ENCODE data around the gene THOC3.
"Not testable (repeated sequence)": the region's sequence is repeated elsewhere in the genome, so short reads cannot be mapped to it uniquely, and the experiment has no call there.

Gene THOC3

GRCh38 chr5:175967471-175968372 lies at the start of gene THOC3:
TSS of gene THOC3 (minus strand) at chr5:175968315. CDS start at chr5:175968208, 107 bp downstream.
- peak; percentile 83 for DNase-seq

DNA sequence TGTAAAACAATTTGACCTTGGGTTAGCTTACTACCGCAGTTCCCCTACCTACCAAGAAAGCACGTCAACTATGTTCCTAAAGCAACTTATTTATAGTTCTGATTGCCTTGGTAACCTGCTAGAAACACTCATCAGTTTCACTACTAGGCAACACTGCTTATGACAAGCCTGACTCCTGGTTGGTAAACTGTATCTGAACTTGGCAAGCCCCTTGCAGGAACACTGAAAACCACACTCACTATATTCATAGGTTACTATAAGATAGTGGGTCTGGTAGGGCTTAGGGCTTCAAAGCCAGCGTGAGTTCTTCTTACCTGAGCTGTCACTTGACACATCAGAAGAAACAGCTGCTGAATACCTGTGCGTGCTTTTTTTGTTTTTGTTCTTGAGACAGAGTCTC lies 49.2 kb upstream of the THOC3 start:
- not testable (repeated sequence) for DNase-seq

DNA sequence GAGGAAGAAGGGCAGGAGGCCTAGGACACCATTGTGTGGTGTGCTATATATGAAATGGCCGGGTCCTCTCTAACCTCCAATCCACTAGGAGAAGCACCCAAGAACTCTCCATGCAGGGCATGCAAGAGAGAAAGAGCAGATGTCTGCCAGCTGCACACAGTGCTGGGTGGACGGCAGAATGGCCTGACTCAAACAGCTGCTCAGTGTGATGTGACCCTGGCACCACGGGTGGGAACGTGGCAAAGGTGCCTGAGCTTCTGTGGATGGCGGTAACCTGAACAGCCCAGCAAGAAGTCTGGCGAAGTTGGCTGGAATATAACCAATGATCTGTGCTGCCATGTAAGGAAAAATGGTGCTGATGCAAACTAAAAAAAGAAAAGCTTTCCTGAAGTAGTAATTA lies 46.2 kb upstream of the THOC3 start:
- DNase-seq, result not testable (repeated sequence)

GRCh38 chr5:176011088-176011487 lies 43.0 kb upstream of the THOC3 start:
- DNase-seq, result not testable (repeated sequence)

GRCh38 chr5:176010202-176010601 lies 42.1 kb upstream of the THOC3 start:
- DNase-seq, result not testable (repeated sequence)

DNA sequence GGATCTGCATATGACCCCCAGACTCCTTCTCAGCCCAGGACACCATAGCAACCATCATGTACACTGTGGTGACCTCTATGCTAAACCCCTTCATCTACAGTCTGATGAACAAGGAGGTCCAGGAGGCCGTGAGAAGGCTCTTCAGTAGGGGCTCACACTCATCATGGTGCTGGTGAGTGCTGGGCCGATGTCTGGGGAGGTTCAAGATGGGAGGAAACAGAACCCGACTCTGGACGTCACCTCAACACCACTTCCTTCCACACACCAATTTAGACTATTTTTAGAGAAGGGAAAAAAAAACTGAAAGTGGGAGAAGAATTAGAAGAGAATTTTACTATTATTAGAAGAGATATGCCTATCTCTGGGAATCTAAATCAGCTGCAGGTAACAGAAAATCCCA lies 39.1 kb upstream of the THOC3 start:
- DNase-seq, result not testable (repeated sequence)

GRCh38 chr5:176006819-176007218 lies 38.7 kb upstream of the THOC3 start:
- DNase-seq, result not testable (repeated sequence)

- DNase-seq, result not testable (repeated sequence)
Measured at GRCh38 chr5:175997979-175998378, 29.9 kb upstream of the THOC3 start.

- DNase-seq, result not testable (repeated sequence)
Measured at GRCh38 chr5:175997495-175997894, 29.4 kb upstream of the THOC3 start.

- DNase-seq, result not testable (repeated sequence)
Measured at GRCh38 chr5:175996791-175997190, 28.7 kb upstream of the THOC3 start.

- not testable (repeated sequence) for DNase-seq
Measured at GRCh38 chr5:175995506-175995905, 27.4 kb upstream of the THOC3 start.

DNA sequence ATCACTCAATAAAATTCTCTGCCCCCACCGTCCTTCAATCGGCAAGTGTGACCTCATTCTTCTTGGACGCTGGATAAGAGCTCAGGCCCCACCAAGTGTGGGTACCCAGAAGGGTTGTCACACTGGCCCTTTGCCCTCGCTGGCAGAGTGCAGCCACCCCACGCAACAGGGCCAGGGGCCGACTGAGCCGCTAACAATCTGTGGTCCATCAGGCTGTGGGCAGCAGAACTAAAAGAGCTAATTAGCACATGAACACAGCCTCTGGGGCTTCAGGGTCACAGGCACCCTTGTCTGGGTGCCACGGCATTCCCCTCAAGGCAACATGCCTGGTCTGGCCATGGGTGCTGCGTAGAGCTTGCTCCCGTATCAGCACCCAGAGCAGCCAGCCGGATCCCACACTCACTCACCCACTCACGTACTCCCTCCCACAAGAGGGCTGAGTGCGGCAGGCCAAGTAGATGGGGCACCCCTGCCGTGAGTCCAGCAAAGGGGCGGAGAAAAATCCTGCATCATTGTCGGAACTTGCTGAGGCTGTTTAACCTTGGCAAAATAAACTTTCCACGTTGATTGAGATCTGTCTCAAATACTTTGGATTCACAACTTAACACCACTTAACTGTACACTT lies 11.4 kb upstream of the THOC3 start:
- DNase-seq, result not testable (repeated sequence)

DNA sequence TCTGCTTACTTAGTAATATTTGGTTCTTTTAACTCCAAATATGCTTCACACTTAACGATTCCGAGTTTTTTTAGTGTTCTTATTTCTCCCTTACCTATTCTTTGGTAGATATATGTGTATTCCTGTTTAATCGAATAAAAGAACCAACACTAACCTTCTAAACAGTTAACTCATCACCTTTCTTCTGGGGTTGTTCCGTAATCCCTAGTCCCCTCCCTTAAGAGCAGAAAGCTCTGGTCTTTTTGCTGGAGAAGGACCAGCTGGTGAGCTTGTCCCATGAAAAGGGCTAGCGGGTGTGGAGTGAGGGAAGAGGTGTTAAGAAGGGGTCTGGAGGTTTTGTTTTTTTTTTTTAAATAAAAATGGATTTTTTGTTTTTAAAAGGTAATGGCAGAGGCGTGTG lies 266 bp upstream of the THOC3 start:
- not testable (repeated sequence) for DNase-seq

DNA sequence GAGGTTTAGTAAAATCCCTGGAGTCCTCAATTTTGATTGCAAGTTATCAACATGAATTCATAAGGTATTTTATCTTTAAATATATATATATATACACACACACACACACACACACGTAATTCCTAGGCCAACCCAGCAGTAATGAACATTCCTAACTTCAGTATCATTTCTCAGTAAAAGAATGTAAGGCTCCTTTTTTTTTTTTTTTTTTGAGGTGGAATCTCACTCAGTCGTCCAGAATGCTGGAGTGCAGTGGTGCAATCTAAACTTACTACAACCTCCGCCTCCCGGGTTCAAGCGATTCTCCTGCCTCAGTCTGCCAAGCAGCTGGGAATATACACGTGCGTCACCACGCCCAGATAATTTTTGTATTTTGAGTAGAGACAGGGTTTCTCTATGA lies 5.8 kb downstream of the THOC3 start:
- DNase-seq, result not testable (repeated sequence)

GRCh38 chr5:175960228-175960627 lies 7.9 kb downstream of the THOC3 start:
- DNase-seq, result not testable (repeated sequence)

GRCh38 chr5:175958515-175958914 lies 9.6 kb downstream of the THOC3 start:
- DNase-seq, result not testable (repeated sequence)

DNA sequence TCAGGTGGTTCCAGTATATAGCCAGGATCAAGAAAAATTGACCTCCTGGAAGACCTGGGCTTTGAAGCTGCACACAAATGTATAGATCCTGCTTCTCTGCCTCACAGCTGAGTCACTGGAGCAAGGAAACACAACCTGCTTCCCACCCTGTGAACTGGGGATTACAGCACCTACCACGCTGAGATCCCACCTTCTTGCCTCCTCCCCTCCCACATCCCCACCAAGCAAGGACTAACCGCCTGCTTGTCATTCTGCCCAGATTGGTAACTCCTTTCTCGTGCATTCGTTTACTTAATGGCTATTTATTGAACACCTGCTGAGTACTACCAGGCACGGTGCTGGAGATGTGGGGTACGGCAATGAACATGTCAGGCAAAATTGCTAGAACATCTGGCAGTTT lies 14.0 kb downstream of the THOC3 start:
- not testable (repeated sequence) for DNase-seq

- DNase-seq, result not testable (repeated sequence)
Measured at GRCh38 chr5:175952810-175953209, 15.3 kb downstream of the THOC3 start.

- DNase-seq, result not testable (repeated sequence)
Measured at GRCh38 chr5:175951339-175951969, 16.7 kb downstream of the THOC3 start.

DNA sequence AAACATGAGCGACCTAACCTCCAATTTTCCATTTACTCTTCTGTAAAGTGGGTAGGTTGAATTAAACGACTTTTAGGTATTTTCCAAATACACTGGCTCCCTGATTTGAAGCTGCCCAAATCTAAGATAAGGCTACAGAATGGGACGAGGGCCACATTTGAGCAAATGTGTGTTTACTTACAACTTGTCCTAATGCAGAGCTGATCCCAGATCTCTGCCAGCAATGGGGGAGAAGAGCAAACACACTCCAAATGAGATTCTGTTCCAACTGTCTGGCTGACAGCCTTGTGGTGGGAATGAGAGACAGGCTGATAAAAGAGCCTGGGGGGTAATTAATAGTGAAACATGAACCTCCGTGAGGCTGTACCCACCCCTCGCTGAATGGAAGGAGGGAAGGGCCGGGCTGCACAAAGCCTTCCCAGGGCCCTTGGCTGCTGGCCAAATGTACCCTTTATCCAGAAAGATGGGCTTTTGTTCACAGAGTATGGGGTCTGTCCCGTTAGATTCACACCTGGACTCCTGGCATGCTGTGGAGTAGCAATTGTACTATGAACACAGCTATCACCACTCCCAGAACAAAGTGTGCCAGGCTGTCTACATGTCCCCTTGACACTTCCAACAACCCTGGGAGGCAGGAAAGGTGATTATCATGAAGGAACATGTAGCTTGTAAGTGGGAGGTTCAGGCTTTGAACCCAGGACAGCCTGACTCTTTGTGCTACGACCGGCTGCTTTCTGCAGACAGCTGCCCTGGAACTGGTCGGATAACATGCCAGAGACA lies 19.6 kb downstream of the THOC3 start:
- not testable (repeated sequence) for DNase-seq

- DNase-seq, result not testable (repeated sequence)
Measured at GRCh38 chr5:175943253-175943652, 24.9 kb downstream of the THOC3 start.

GRCh38 chr5:175940632-175941031 lies 27.5 kb downstream of the THOC3 start:
- not testable (repeated sequence) for DNase-seq

GRCh38 chr5:175938489-175938888 lies 29.6 kb downstream of the THOC3 start:
- DNase-seq, result not testable (repeated sequence)
